HL-60 (cell line): ENCODE data around the gene TACC2.

Experiments used
- DNase-seq, 2 experiments: peaks; one replicate each; pipeline ENCODE4 v3.0.0-alpha.2; 2010 to 2020; ENCODE audit warnings: low read depth in 1 of 2, low spot score in 1 of 2
- H3K27ac ChIP-seq: fragments of 250-450 bp; sonication (Bioruptor Pico); replicated peaks from 2 replicates; pipeline ENCODE4 v1.5.1; 2020; ENCODE audit warnings: mild to moderate bottlenecking, moderate library complexity
- H3K27me3 ChIP-seq: fragments of 250-450 bp; sonication (Bioruptor Pico); 2 replicates; pipeline ENCODE4 v1.5.1; 2021; ENCODE audit warnings: mild to moderate bottlenecking, moderate library complexity; ENCODE audit not compliant: insufficient read depth, poor library complexity, severe bottlenecking
- H3K4me3 ChIP-seq: replicated peaks from 2 replicates; pipeline ENCODE4 v1.5.1; 2011; ENCODE audit warnings: mild to moderate bottlenecking, control low read depth, low read length; ENCODE audit not compliant: insufficient read depth
- GABPA ChIP-seq: IDR thresholded peaks from 2 replicates; pipeline ENCODE4 v1.6.1; 2012; ENCODE audit warnings: low read depth
- POLR2AphosphoS5 ChIP-seq: IDR thresholded peaks from 2 replicates; pipeline ENCODE4 v1.6.1; 2012; ENCODE audit warnings: low read depth
- REST ChIP-seq: IDR thresholded peaks from 2 replicates; pipeline ENCODE4 v1.6.1; 2012; ENCODE audit warnings: low read depth; ENCODE audit not compliant: insufficient replicate concordance
- SPI1 ChIP-seq: IDR thresholded peaks from 2 replicates; pipeline ENCODE4 v1.6.1; 2012; ENCODE audit warnings: low read depth, mild to moderate bottlenecking, borderline replicate concordance
- TF ChIP-seq, protein P1 (sequence below): IDR thresholded peaks from one replicate; pipeline ENCODE4 v1.5.1; 2011; ENCODE audit warnings: low read length, control low read depth, inconsistent platforms; ENCODE audit not compliant: insufficient read depth

The TACC2 gene

GRCh38 chr10:122132331-122132755 lies 143.4 kb downstream of the TACC2 start:
- TF ChIP-seq SPI1 (no peak), REST (no peak), GABPA (no peak), POLR2AphosphoS5 (no peak)
- TF ChIP-seq, protein P1, sequence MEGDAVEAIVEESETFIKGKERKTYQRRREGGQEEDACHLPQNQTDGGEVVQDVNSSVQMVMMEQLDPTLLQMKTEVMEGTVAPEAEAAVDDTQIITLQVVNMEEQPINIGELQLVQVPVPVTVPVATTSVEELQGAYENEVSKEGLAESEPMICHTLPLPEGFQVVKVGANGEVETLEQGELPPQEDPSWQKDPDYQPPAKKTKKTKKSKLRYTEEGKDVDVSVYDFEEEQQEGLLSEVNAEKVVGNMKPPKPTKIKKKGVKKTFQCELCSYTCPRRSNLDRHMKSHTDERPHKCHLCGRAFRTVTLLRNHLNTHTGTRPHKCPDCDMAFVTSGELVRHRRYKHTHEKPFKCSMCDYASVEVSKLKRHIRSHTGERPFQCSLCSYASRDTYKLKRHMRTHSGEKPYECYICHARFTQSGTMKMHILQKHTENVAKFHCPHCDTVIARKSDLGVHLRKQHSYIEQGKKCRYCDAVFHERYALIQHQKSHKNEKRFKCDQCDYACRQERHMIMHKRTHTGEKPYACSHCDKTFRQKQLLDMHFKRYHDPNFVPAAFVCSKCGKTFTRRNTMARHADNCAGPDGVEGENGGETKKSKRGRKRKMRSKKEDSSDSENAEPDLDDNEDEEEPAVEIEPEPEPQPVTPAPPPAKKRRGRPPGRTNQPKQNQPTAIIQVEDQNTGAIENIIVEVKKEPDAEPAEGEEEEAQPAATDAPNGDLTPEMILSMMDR, result no peak
- Histone ChIP-seq H3K27me3 (no peaks in the 10 kb centered on the region), H3K4me3 (no peak overlapping the region), H3K27ac (no peak overlapping the region)
- no peak for DNase-seq

GRCh38 chr10:122132882-122133565 lies 144.1 kb downstream of the TACC2 start:
- no peak overlapping the region for H3K4me3 ChIP-seq
- TF ChIP-seq GABPA (no peak), SPI1 (no peak), REST (no peak), POLR2AphosphoS5 (no peak)
- TF ChIP-seq, protein P1, result no peak
- H3K27me3 ChIP-seq, result no peaks in the 10 kb centered on the region
- no peak for DNase-seq
- H3K27ac ChIP-seq, result no peak overlapping the region

- no peak for TF ChIP-seq POLR2AphosphoS5
- TF ChIP-seq REST, result no peak
- TF ChIP-seq GABPA, result no peak
- TF ChIP-seq, protein P1, result no peak
- TF ChIP-seq SPI1, result no peak
These were observed 146.5 kb downstream of the TACC2 start for GRCh38 chr10:122135251-122136025.

More at GRCh38 chr10:122135251-122136025, 146.5 kb downstream of the TACC2 start:
- Histone ChIP-seq H3K4me3 (no peak overlapping the region), H3K27me3 (no peaks in the 10 kb centered on the region), H3K27ac (no peak overlapping the region)
- DNase-seq, result no peak
